ENCODE results near the gene EAF1.

DNA sequence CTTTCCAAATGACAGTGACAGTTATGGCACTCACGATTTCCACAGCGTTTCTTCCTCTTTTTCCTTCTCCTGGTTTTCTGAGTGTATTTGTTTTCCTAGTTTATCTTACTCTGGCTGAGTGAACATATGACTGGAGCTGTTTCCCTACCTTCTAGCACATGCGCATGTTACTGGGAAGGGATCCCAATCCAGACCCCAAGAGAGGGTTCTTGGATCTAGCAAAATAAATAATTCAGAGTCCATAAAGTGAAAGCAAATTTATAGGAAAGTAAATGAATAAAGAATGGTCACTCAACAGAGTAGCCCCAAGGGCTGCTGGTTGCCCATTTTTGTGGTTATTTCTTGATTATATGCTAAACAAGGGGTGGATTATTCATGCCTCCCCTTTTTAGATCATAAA, 23.9 kb upstream of the EAF1 start:
- TF ChIP-seq CTCF (conservative IDR thresholded peaks at IDR 0.05 in 1 of 2, IDR thresholded peaks at IDR 0.05 in 1 of 2; ENCODE audit: extremely low read depth in 1 of 2, insufficient read depth in 1 of 2, low read depth in 1 of 2, low read length in 2 of 2) (no peak), EZH2 (IDR thresholded peaks at IDR 0.05; ENCODE audit: borderline replicate concordance, low read length) (no peak)

All from mammary epithelial cell (primary cell).